PC-3 (cell line): ENCODE results near the gene HEPH. TPM values are rescaled to one million over a fixed set of nuclear protein-coding genes. Genes with fewer than 3 reads are reported as not detected.
"Not testable (repeated sequence)": the region's sequence is repeated elsewhere in the genome, so short reads cannot be mapped to it uniquely, and the experiment has no call there.

ENCODE experiments used
- ATAC-seq: fragments of 200-7000 bp; cut with Tn5 transposase; 2 replicates; pipeline ENCODE4 v1.9.1; 2020; ENCODE audit warnings: mild to moderate bottlenecking, moderate library complexity
- BruUV-seq: library from RNA; stranded (reverse); fragments of 400-500 nt; replicated peaks from 2 replicates; lab custom pipeline; 2021; lab: Mats Ljungman, UMichigan
- CTCF ChIA-PET: fragments of 300-600 bp; sonication (Branson Sonifier 250); formaldehyde crosslinking; loops from one replicate; lab custom pipeline; 2022; ENCODE audit warnings: antibody characterized with exemption; lab: Charles Lee
- POLR2A ChIA-PET: fragments of 300-600 bp; sonication (Branson Sonifier 250); formaldehyde crosslinking; loops from one replicate; lab custom pipeline; 2022; ENCODE audit warnings: antibody characterized with exemption; ENCODE audit not compliant: unreplicated experiment; lab: Charles Lee
- DNase-seq: peaks from one replicate; pipeline ENCODE4 v3.0.0-alpha.2; 2015
- H2AFZ ChIP-seq: fragments of 300-600 bp; sonication (generic); 2 replicates; pipeline ENCODE4 v1.6.0; 2016; ENCODE audit warnings: antibody characterized with exemption, low read length
- H3F3A ChIP-seq: fragments of 300-600 bp; sonication (generic); one replicate; pipeline ENCODE4 v1.6.0; 2017; ENCODE audit warnings: antibody characterized with exemption, low read length, control low read depth, mild to moderate bottlenecking; ENCODE audit not compliant: unreplicated experiment
- H3K27ac ChIP-seq: fragments of 300-600 bp; sonication (generic); 2 replicates; pipeline ENCODE4 v1.5.1; 2016; ENCODE audit warnings: mild to moderate bottlenecking, low read length
- H3K27me3 ChIP-seq: fragments of 300-600 bp; sonication (generic); 2 replicates; pipeline ENCODE4 v1.6.1; 2016; ENCODE audit warnings: low read length, mixed read lengths
- H3K36me3 ChIP-seq: fragments of 300-600 bp; sonication (generic); 2 replicates; pipeline ENCODE4 v1.6.1; 2016; ENCODE audit warnings: low read depth, mixed run types, low read length, mixed read lengths
- H3K4me1 ChIP-seq: fragments of 300-600 bp; sonication (generic); 2 replicates; pipeline ENCODE4 v1.5.1; 2016; ENCODE audit warnings: low read length; ENCODE audit not compliant: insufficient read depth
- H3K4me2 ChIP-seq: fragments of 300-600 bp; sonication (generic); 2 replicates; pipeline ENCODE4 v1.6.0; 2016; ENCODE audit warnings: low read length
- H3K4me3 ChIP-seq: fragments of 300-600 bp; sonication (generic); 2 replicates; pipeline ENCODE4 v1.5.1; 2016; ENCODE audit warnings: mild to moderate bottlenecking, low read length, mixed read lengths
- H3K79me2 ChIP-seq: fragments of 300-600 bp; sonication (generic); 2 replicates; pipeline ENCODE4 v1.6.1; 2017; ENCODE audit warnings: low read length, mixed read lengths
- H3K9ac ChIP-seq: fragments of 300-600 bp; sonication (generic); 2 replicates; pipeline ENCODE4 v1.6.0; 2016; ENCODE audit warnings: mild to moderate bottlenecking, low read length
- H3K9me2 ChIP-seq: fragments of 300-600 bp; sonication (generic); replicated peaks from 2 replicates; pipeline ENCODE4 v1.6.1; 2016; ENCODE audit warnings: mixed run types, low read length, mixed read lengths
- H3K9me3 ChIP-seq: fragments of 300-600 bp; sonication (generic); 2 replicates; pipeline ENCODE4 v1.6.1; 2016; ENCODE audit warnings: low read length, mixed read lengths
- H4K20me1 ChIP-seq: fragments of 300-600 bp; sonication (generic); 2 replicates; pipeline ENCODE4 v1.6.1; 2016; ENCODE audit warnings: low read length, mixed read lengths
- CTCF ChIP-seq: fragments of 300-600 bp; sonication (generic); conservative IDR thresholded peaks from 2 replicates; pipeline ENCODE4 v1.5.1; 2017; ENCODE audit warnings: antibody characterized with exemption, low read depth, mild to moderate bottlenecking, low read length
- EZH2 ChIP-seq: fragments of 300-600 bp; sonication (generic); IDR thresholded peaks from one replicate; pipeline ENCODE4 v1.6.1; 2017; ENCODE audit warnings: antibody characterized with exemption, mild to moderate bottlenecking, low read length; ENCODE audit not compliant: unreplicated experiment
- EZH2phosphoT487 ChIP-seq: fragments of 300-600 bp; sonication (generic); IDR thresholded peaks from 2 replicates; pipeline ENCODE4 v1.6.1; 2018; ENCODE audit warnings: mild to moderate bottlenecking, antibody characterized with exemption, low read length, borderline replicate concordance
- intact Hi-C: fragments of 100-400 bp; cut with micrococcal nuclease; formaldehyde crosslinking; loops from 2 replicates; pipeline ENCODE4 v1.9.0; 2023
- total RNA-seq: library from RNA; depleted of rRNA; stranded (reverse); fragments of >200 nt; gene quantifications from 2 replicates; pipeline ENCODE4 v1.2.3, GENCODE V29; 2014

The HEPH gene
- total RNA-seq, 1 experiment from 2014 or later: not detected

DNA sequence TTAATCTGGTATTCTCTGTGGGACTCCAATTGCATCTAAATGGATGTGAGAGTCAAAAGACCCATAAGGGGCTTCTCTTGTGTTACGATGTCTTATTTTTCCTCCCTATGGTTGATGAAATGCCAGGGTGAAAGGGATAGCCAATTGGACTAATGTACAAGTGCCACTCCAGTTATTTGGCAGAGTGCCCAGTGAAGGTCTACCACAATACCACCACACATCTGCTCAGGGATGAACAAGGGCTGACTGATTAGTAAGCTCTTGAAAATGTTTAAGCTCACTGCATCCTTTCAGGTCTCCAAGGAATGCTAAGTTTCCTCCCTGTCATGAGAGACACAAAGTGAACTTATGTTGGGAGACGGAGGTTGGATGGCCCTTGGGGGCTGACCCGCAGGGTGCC lies 57.8 kb downstream of the HEPH start:
- intact Hi-C loops: no loop called here
- H3F3A ChIP-seq: no peaks in the 10 kb centered on the region
- H4K20me1 ChIP-seq: no peaks in the 10 kb centered on the region
- no peaks in the 10 kb centered on the region for H3K4me1 ChIP-seq
- no peak overlapping the region for H3K9ac ChIP-seq
- TF ChIP-seq EZH2phosphoT487: no peak
- TF ChIP-seq CTCF: no peak
- no peak for TF ChIP-seq EZH2
- ATAC-seq (no peak), DNase-seq (no peak)
- H3K9me2 ChIP-seq: no peaks in the 10 kb centered on the region
- ChIA-PET CTCF (no interaction called here), POLR2A (no interaction called here)
- no peak overlapping the region for H3K4me2 ChIP-seq
- H3K9me3 ChIP-seq: no peaks in the 10 kb centered on the region
- no peak overlapping the region for H3K27ac ChIP-seq
- no peak overlapping the region for H3K4me3 ChIP-seq
- no peaks in the 10 kb centered on the region for H3K27me3 ChIP-seq
- BruUV-seq: no TSS peak
- no peaks in the 10 kb centered on the region for H3K79me2 ChIP-seq
- no peaks in the 10 kb centered on the region for H3K36me3 ChIP-seq
- H2AFZ ChIP-seq: no peak overlapping the region

- Histone ChIP-seq H3K9ac (no peak overlapping the region), H3K4me3 (no peak overlapping the region), H2AFZ (no peak overlapping the region), H3K4me2 (no peak overlapping the region), H3K27ac (no peak overlapping the region), H3K9me3 (no peaks in the 10 kb centered on the region), H4K20me1 (no peaks in the 10 kb centered on the region), H3K9me2 (no peaks in the 10 kb centered on the region), H3K36me3 (no peaks in the 10 kb centered on the region), H3K4me1 (no peaks in the 10 kb centered on the region), H3K27me3 (no peaks in the 10 kb centered on the region), H3F3A (no peaks in the 10 kb centered on the region), H3K79me2 (no peaks in the 10 kb centered on the region)
- no peak for ATAC-seq
- CTCF ChIA-PET: no interaction called here
- no TSS peak for BruUV-seq
- no peak for DNase-seq
- TF ChIP-seq EZH2 (no peak), EZH2phosphoT487 (no peak), CTCF (no peak)
- POLR2A ChIA-PET: no interaction called here
- intact Hi-C loops: no loop called here
Observed at GRCh38 chrX:66232296-66232695, 68.2 kb downstream of the HEPH start.

DNA sequence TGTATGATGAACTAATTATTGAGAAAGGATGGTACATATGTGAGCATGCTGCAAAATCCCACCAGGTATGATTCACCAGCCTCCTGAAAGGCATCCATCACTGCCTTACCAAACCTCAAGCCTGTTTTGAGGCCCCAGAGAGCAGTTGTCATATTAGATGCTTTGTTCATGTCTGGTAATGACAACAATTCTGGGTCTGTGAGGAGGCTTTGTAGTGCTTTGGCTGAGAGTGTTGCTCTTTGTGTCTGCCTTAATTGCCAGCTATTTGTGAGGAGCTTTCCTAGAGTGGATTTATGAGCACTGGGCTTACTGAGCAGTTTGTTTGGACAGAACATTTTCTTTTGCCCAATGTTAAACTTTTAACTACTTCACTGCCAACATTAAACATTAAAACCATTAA lies 69.2 kb downstream of the HEPH start:
- H2AFZ ChIP-seq: no peak overlapping the region
- H3K27ac ChIP-seq: no peak overlapping the region
- no peaks in the 10 kb centered on the region for H4K20me1 ChIP-seq
- no peak overlapping the region for H3K9ac ChIP-seq
- POLR2A ChIA-PET: no interaction called here
- no peaks in the 10 kb centered on the region for H3K79me2 ChIP-seq
- no peak for ATAC-seq
- no peaks in the 10 kb centered on the region for H3F3A ChIP-seq
- no peaks in the 10 kb centered on the region for H3K9me2 ChIP-seq
- BruUV-seq: no TSS peak
- no peaks in the 10 kb centered on the region for H3K27me3 ChIP-seq
- H3K36me3 ChIP-seq: no peaks in the 10 kb centered on the region
- TF ChIP-seq EZH2: no peak
- no peak for TF ChIP-seq CTCF
- TF ChIP-seq EZH2phosphoT487: no peak
- H3K4me1 ChIP-seq: no peaks in the 10 kb centered on the region
- no peak overlapping the region for H3K4me3 ChIP-seq
- CTCF ChIA-PET: no interaction called here
- no peak overlapping the region for H3K4me2 ChIP-seq
- H3K9me3 ChIP-seq: no peaks in the 10 kb centered on the region
- DNase-seq: no peak
- intact Hi-C loops: no loop called here

DNA sequence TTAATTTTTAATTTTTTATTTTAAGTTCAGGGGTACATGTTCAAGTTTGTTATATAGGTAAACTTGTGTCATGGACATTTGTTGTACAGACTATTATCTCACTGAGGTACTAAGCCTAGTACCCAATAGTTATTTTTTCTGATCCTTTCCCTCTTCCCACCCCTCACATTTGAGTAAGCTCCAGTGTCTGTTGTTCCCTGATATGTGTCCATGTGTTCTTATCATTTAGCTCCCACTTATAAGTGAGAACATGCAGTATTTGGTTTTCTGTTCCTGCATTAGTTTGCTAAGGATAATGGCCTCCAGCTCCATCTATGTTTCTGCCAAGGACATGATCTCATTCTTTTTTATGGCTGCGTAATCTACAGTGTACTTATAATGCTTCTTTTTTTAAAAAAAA lies 69.9 kb downstream of the HEPH start:
- ATAC-seq, H3K4me3 ChIP-seq, H3K36me3 ChIP-seq, BruUV-seq, POLR2A ChIA-PET, H3K9me3 ChIP-seq, H2AFZ ChIP-seq, H3F3A ChIP-seq, H4K20me1 ChIP-seq, H3K79me2 ChIP-seq, H3K9ac ChIP-seq, CTCF ChIA-PET, intact Hi-C loops, H3K27ac ChIP-seq, H3K4me2 ChIP-seq, H3K27me3 ChIP-seq, DNase-seq, H3K4me1 ChIP-seq, H3K9me2 ChIP-seq: not testable (repeated sequence)
